K562 (cell line): ENCODE data around the gene SLC38A11.

Experiments used
- CBX3 ChIP-seq, 2 experiments: IDR thresholded peaks; 1 replicate in 1 of 2; 2 replicates in 1 of 2; pipeline ENCODE4 v1.6.1; 2012; ENCODE audit warnings: inconsistent platforms in 2 of 2, low read length in 2 of 2, borderline replicate concordance in 1 of 2, control low read depth in 1 of 2
- CHD1 ChIP-seq: fragments of 200-600 bp; sonication (generic); IDR thresholded peaks from one replicate; pipeline ENCODE4 v1.6.1; 2012; ENCODE audit warnings: mild to moderate bottlenecking, moderate library complexity, low read length, inconsistent platforms

- TF ChIP-seq CBX3 (IDR thresholded peaks at IDR 0.05; ENCODE audit: borderline replicate concordance in 1 of 2, low read length in 2 of 2) (no peak), CHD1 (no peak)
Measured at GRCh38 chr2:164896634-164897355, 58.5 kb downstream of the SLC38A11 start.
